T-cell (primary cell): ENCODE data around the gene CDV3. TPM values are rescaled to one million over a fixed set of nuclear protein-coding genes. Genes with fewer than 3 reads are reported as not detected.
A peak's percentile ranks its signal among the peaks of the same experiment; 100 is the strongest.

ENCODE experiments used
- ATAC-seq, 4 experiments: fragments of 200-7000 bp in 3 of 4; fragments of 150-1000 bp in 1 of 4; cut with Tn5 transposase; replicated peaks in 1 of 4; 1 replicate in 3 of 4; 2 replicates in 1 of 4; pipeline ENCODE4 v1.10.0; 2021; ENCODE audit warnings: moderate library complexity in 3 of 4, mild to moderate bottlenecking in 2 of 4, moderate number of reproducible peaks in 1 of 4
- CTCF ChIA-PET, 2 donors: fragments of 300-600 bp; sonication (Branson Sonifier 250); formaldehyde crosslinking; loops; one replicate each; lab custom pipeline; 2022; ENCODE audit warnings: antibody characterized with exemption in 2 of 2; lab: Charles Lee
- POLR2A ChIA-PET, 2 donors: fragments of 300-600 bp; sonication (Branson Sonifier 250); formaldehyde crosslinking; loops; one replicate each; lab custom pipeline; 2022; ENCODE audit warnings: antibody characterized with exemption in 2 of 2; lab: Charles Lee
- DNase-seq, 35 experiments: peaks; one replicate each; pipeline versions ENCODE4 v3.0.0 to v3.0.0-alpha.2; 2013 to 2023
- H3K27ac ChIP-seq: one replicate; pipeline ENCODE4 v1.5.1; 2013; ENCODE audit warnings: low read length
- H3K27me3 ChIP-seq, 2 experiments: replicated peaks in 1 of 2; 1 replicate in 1 of 2; 2 replicates in 1 of 2; pipeline versions ENCODE4 v1.6.1 to v1.7.0; 2013; ENCODE audit warnings: low read length in 1 of 2, mixed read lengths in 1 of 2; ENCODE audit not compliant: control insufficient read depth in 2 of 2, insufficient read depth in 2 of 2; ENCODE audit errors: extremely low read depth in 1 of 2
- H3K36me3 ChIP-seq, 2 donors: 1 replicate in 1 of 2; 2 replicates in 1 of 2; pipeline versions ENCODE4 v1.6.1 to v1.7.0; 2013; ENCODE audit warnings: low read length in 1 of 2; ENCODE audit not compliant: control insufficient read depth in 2 of 2, insufficient read depth in 1 of 2; ENCODE audit errors: extremely low read depth in 1 of 2
- H3K4me1 ChIP-seq, 2 experiments: 1 replicate in 1 of 2; 2 replicates in 1 of 2; pipeline versions ENCODE4 v1.6.1 to v1.7.0; 2013; ENCODE audit warnings: low read length in 2 of 2, mixed read lengths in 1 of 2; ENCODE audit not compliant: insufficient read depth in 2 of 2, control insufficient read depth in 1 of 2; ENCODE audit errors: extremely low read depth in 1 of 2
- H3K4me3 ChIP-seq, 2 donors: 1 replicate in 1 of 2; 2 replicates in 1 of 2; pipeline versions ENCODE4 v1.5.1 to v1.7.0; 2013; ENCODE audit warnings: mild to moderate bottlenecking in 2 of 2, low read length in 1 of 2, moderate library complexity in 1 of 2; ENCODE audit not compliant: control insufficient read depth in 1 of 2; ENCODE audit errors: extremely low read depth in 1 of 2
- H3K9me3 ChIP-seq: 2 replicates; pipeline ENCODE4 v1.7.0; 2013
- H3K27ac Mint-ChIP-seq, 2 donors: one replicate each; pipeline ENCODE4 v1.8.0; 2020 to 2021; ENCODE audit warnings: mild to moderate bottlenecking in 2 of 2, mixed read lengths in 2 of 2
- H3K27me3 Mint-ChIP-seq, 2 donors: one replicate each; pipeline ENCODE4 v1.8.0; 2021 to 2022; ENCODE audit warnings: mixed read lengths in 2 of 2
- H3K36me3 Mint-ChIP-seq: one replicate; pipeline ENCODE4 v1.8.0; 2021; ENCODE audit warnings: mixed read lengths
- H3K4me1 Mint-ChIP-seq, 3 donors: one replicate each; pipeline ENCODE4 v1.8.0; 2020 to 2022; ENCODE audit warnings: mixed read lengths in 3 of 3, mild to moderate bottlenecking in 1 of 3
- H3K4me3 Mint-ChIP-seq, 3 donors: one replicate each; pipeline ENCODE4 v1.8.0; 2020 to 2022; ENCODE audit warnings: mild to moderate bottlenecking in 3 of 3, mixed read lengths in 3 of 3, moderate library complexity in 3 of 3
- H3K9me3 Mint-ChIP-seq, 3 donors: one replicate each; pipeline ENCODE4 v1.8.0; 2020 to 2022; ENCODE audit warnings: mixed read lengths in 3 of 3
- WGBS: methylation state at CpG from one replicate; pipeline ENCODE4 v1.1.5; 2013; ENCODE audit warnings: missing lambda C conversion rate; ENCODE audit not compliant: insufficient coverage; 5-methylcytosine and 5-hydroxymethylcytosine counted together
- total RNA-seq, 35 experiments: library from RNA in 6 of 35; stranded (reverse) in 6 of 35; fragments of 120-200 nt in 1 of 35; gene quantifications; one replicate each; pipeline versions ENCODE4 v1.2.1 to v1.2.4 and lab custom pipeline; 2013 to 2026

CDV3 gene
- total RNA-seq, 5 donors from 2014 or later (not counting 1 experiment from before 2014, with no cell fraction given) = 179 to 204 (median 192) TPM

DNA sequence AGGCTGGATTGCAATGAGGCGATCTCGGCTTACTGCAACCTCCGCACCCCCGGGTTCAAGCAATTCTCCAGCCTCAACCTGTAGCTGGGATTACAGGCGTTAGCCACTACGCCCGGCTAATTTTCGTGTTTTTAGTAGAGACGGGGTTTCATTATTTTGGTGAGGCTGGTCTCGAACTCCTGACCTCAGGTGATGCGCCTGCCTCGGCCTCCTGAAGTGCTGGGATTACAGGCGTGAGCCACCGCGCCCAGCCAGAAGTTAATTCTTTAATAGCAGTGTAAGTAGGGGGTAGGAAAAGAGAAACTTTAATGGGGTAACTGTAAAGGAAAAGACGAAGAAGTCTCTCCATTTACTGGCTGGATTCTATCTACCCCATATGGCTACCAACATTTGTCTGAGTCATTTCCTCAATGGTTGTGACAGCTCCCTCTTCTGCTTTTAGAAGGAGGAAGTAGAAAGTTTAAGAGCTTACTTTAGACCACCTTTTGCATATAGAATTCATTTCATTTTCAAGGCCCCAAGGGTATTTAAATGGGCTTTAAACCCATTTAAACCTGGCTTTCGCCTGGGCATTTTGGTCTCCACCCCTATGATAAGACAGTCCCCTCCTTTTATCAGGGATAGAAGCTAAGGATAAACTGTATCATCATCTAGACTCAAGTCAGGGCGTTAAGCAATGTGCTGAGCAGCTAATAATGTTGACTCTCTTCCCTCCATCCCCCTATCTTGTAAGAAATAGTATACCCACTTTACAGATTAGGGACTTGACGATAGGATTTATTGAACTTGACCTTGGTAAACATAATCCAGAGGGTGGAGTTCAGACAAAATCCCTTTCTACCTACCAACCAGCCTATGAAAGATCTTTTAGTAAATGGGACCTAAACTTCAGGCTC lies 1.1 kb upstream of the CDV3 start:
- ATAC-seq (no peak), DNase-seq (peak in 5 of 35 experiments; percentile 4 to 56 (median 20))
- H3K27ac ChIP-seq = peak overlapping the region; percentile 90
- H3K27me3 Mint-ChIP-seq = no peaks in the 10 kb centered on the region
- H3K4me3 Mint-ChIP-seq = peak overlapping the region; percentile 83 to 93 (median 85)
- POLR2A ChIA-PET = interaction anchor here (0.6 to 1.4 kb wide), 6 partner anchors 58 to 913 kb away, joined by 3 to 6 read pairs (median 4); partner anchors contain the start of genes ANAPC13 (in 1 of the 2) and CEP63 (in 1 of the 2)
- H3K9me3 Mint-ChIP-seq = no peaks in the 10 kb centered on the region
- H3K36me3 ChIP-seq = peaks cover 0 to 13% of the 10 kb centered on the region in 2 donors
- H3K9me3 ChIP-seq = no peaks in the 10 kb centered on the region
- WGBS = 93% methylated on average over 8 of the region's 19 CpGs
- H3K4me1 ChIP-seq = peaks cover 28% of the 10 kb centered on the region in 2 experiments
- H3K4me3 ChIP-seq = peak overlapping the region; percentile 25 to 38
- H3K27me3 ChIP-seq = no peaks in the 10 kb centered on the region
- peaks cover 24% of the 10 kb centered on the region for H3K36me3 Mint-ChIP-seq
- CTCF ChIA-PET = interaction anchor here (0.7 to 2.5 kb wide), 9 partner anchors 65 to 846 kb away, joined by 3 to 20 read pairs (median 4); partner anchors contain the start of gene TOPBP1 (in 1 of the 2)
- H3K4me1 Mint-ChIP-seq = peaks cover 43 to 52% (median 47%) of the 10 kb centered on the region in 3 donors
- H3K27ac Mint-ChIP-seq = peak overlapping the region; percentile 99 to 100

DNA sequence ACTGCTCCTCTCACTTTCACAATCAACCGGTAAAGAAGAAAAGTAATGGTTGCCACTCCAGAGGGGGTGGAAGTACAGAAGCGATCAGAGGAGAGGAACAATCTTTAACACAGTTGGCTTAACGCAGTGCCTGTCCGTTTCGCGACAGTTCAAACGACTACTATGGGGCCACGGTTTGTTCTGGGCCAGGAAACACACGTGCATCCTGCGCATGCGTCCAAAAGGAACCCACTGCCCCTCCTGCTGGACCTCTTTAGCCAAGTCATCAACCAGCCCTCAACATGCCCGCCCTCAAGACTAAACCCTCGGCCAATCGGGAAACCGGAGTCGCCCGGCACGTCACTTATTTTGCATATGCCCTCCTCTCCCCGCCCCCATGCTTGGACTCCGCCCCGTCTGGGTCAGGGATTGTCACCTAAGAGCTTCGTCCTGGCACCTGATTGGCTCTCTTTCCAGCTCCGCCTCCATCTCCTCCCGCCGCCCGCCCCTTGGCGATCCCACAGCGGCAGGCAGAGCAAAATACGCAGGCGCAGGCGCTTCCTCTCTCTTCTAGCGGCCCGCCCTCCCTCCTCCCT lies 345 bp upstream of the CDV3 start:
- no peaks in the 10 kb centered on the region for H3K9me3 Mint-ChIP-seq
- H3K4me3 ChIP-seq = peak overlapping the region; percentile 25 to 49
- peak; percentile 78 to 86 (median 83) for ATAC-seq
- ChIA-PET POLR2A (interaction anchor here (0.6 to 1.4 kb wide), 8 partner anchors 19 to 913 kb away, joined by 3 to 6 read pairs (median 4); partner anchors contain the start of genes ANAPC13 (in 1 of the 2), CEP63 (in 1 of the 2) and TOPBP1 (in 1 of the 2)), CTCF (interaction anchor here (0.7 to 2.5 kb wide), 7 partner anchors 67 to 892 kb away, joined by 3 to 20 read pairs (median 4); partner anchors contain the start of genes NPHP3 (in 1 of the 2) and TOPBP1 (in 1 of the 2))
- H3K9me3 ChIP-seq = no peaks in the 10 kb centered on the region
- H3K27ac Mint-ChIP-seq = peak overlapping the region; percentile 99 to 100
- H3K36me3 ChIP-seq = peaks cover 0 to 19% of the 10 kb centered on the region in 2 donors
- peaks cover 50 to 59% (median 54%) of the 10 kb centered on the region in 3 donors for H3K4me1 Mint-ChIP-seq
- H3K27me3 ChIP-seq = no peaks in the 10 kb centered on the region
- peak overlapping the region; percentile 90 for H3K27ac ChIP-seq
- peaks cover 32% of the 10 kb centered on the region for H3K36me3 Mint-ChIP-seq
- H3K4me1 ChIP-seq = peaks cover 30 to 35% of the 10 kb centered on the region in 2 experiments
- H3K4me3 Mint-ChIP-seq = peak overlapping the region; percentile 83 to 93 (median 85)
- DNase-seq = peak; percentile 99 to 100 (median 100)
- WGBS = 0% methylated on average over 30 of the region's 33 CpGs
- H3K27me3 Mint-ChIP-seq = no peaks in the 10 kb centered on the region

DNA sequence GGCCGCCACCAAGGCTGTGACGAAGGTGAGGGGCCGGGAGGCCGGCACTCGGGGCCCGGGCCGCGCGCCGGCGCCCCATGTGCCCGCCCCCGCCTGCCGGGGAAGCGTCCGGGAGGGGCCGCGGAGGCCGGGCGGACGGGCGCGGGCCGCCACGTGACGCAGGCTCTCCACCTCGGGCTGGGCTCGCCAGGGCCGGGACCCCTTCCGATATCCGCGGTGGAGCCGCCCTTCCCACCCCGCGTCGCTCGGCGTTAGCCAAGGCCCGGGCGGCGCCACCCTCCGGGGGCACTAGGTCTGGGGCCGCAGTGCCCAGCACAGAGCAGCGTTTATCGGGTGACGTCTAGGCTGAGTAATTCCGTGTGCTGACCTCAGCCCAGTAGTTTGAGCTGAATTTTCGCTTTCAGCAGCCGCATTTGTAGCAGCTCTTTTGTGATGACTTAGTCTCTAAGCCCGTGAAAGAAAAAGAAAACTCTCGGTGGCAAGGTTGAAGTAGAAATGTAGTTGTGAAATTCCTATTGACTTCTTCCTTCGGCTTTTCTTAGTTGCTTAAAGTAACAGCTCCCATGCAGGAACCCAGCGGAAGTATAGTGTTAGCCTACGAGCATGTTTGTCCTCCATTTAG lies 885 bp downstream of the CDV3 start:
- Histone ChIP-seq H3K27ac (peak overlapping the region; percentile 88), H3K4me3 (peak overlapping the region; percentile 85 to 89), H3K9me3 (no peaks in the 10 kb centered on the region), H3K36me3 (peaks cover 0 to 32% of the 10 kb centered on the region in 2 donors), H3K4me1 (peaks cover 40% of the 10 kb centered on the region in 2 experiments), H3K27me3 (no peaks in the 10 kb centered on the region)
- no peaks in the 10 kb centered on the region for H3K9me3 Mint-ChIP-seq
- ChIA-PET POLR2A (interaction anchor here in 1 of 2 donors (0.5 to 1.7 kb wide), 4 partner anchors 8 to 88 kb away, joined by 3 to 5 read pairs (median 4); partner anchors contain the start of gene TOPBP1), CTCF (interaction anchor here (0.8 to 0.9 kb wide), 3 partner anchors 84 to 848 kb away, joined by 3 read pairs; no protein-coding TSS in a partner anchor)
- H3K36me3 Mint-ChIP-seq = peaks cover 37% of the 10 kb centered on the region
- ATAC-seq (peak; percentile 5 to 26 (median 16)), DNase-seq (peak; percentile 15 to 77 (median 46))
- WGBS = under 1% methylated on average over 51 of the region's 54 CpGs
- H3K27me3 Mint-ChIP-seq = no peaks in the 10 kb centered on the region
- peak overlapping the region; percentile 90 to 91 for H3K27ac Mint-ChIP-seq
- H3K4me1 Mint-ChIP-seq = peaks cover 62 to 71% (median 66%) of the 10 kb centered on the region in 3 donors
- H3K4me3 Mint-ChIP-seq = peak overlapping the region; percentile 91 to 93 (median 92)

DNA sequence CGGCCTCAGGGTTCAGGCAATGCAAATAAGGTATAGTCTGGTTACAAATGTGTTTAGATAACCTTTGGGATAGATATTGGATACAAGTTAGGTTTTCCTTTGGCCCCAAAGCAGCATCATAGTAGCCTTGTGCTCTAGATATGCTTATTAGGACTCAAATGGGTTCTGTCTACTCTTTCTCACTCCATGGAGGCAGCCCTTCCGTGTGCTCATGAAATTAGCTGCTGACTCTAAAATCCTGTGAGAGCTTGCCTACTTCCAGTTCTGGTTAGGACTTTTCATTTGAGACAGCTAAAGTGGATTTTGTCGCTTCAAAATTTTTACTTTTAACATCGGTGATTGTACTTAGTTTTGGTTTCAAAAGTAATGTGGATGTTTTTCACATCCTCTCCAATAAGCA lies 1.6 kb downstream of the CDV3 start:
- H3K27me3 Mint-ChIP-seq = no peaks in the 10 kb centered on the region
- ATAC-seq (no peak), DNase-seq (no peak)
- ChIA-PET POLR2A (interaction anchor here in 1 of 2 donors (0.8 to 1.7 kb wide), 2 partner anchors 86 to 87 kb away, joined by 4 to 5 read pairs; partner anchors contain the start of gene TOPBP1), CTCF (interaction anchor here (0.8 to 0.9 kb wide), 2 partner anchors 84 to 87 kb away, joined by 3 read pairs; no protein-coding TSS in a partner anchor)
- no peaks in the 10 kb centered on the region for H3K9me3 ChIP-seq
- peaks cover 0 to 36% of the 10 kb centered on the region in 2 donors for H3K36me3 ChIP-seq
- no peaks in the 10 kb centered on the region for H3K9me3 Mint-ChIP-seq
- H3K27me3 ChIP-seq = no peaks in the 10 kb centered on the region
- peak overlapping the region; percentile 85 to 89 for H3K4me3 ChIP-seq
- H3K27ac Mint-ChIP-seq = peak overlapping the region; percentile 90 to 91
- 0% methylated on average over 1 of the region's 4 CpGs for WGBS
- H3K27ac ChIP-seq = peak overlapping the region; percentile 88
- peaks cover 40 to 44% of the 10 kb centered on the region in 2 experiments for H3K4me1 ChIP-seq
- H3K4me3 Mint-ChIP-seq = peak overlapping the region; percentile 91 to 93 (median 92)
- peaks cover 65 to 74% (median 69%) of the 10 kb centered on the region in 3 donors for H3K4me1 Mint-ChIP-seq
- peaks cover 39% of the 10 kb centered on the region for H3K36me3 Mint-ChIP-seq

DNA sequence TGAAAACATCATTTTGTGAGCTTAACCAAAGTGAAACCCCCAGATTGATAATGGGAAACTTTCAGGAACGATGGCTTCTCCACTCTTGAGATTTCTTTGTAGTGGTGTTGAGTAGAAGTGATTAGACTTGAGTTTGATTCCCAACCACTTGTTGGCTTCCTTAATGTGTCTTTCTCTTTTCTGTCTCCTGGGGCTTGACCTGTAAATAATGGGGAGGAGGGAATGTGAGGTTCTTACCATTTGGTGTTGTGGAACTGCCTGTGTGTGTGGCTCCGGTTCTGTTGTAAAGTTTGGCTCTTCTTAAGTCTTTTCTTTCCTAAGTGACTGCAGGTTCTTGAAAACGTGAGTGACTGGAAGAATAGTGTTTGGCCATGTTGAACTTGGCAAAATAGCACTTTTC lies 2.7 kb downstream of the CDV3 start:
- CTCF ChIA-PET = interaction anchor here (0.6 to 1.1 kb wide), 4 partner anchors 86 to 685 kb away, joined by 3 to 5 read pairs (median 4); no protein-coding TSS in a partner anchor
- peak overlapping the region; percentile 91 to 93 (median 92) for H3K4me3 Mint-ChIP-seq
- 43% methylated on average over 1 of the region's 3 CpGs for WGBS
- DNase-seq = no peak
- Histone ChIP-seq H3K27ac (peak overlapping the region; percentile 5), H3K27me3 (no peaks in the 10 kb centered on the region), H3K9me3 (no peaks in the 10 kb centered on the region), H3K4me3 (peak overlapping the region in 1 of 2 donors; percentile 11), H3K4me1 (peaks cover 40 to 54% of the 10 kb centered on the region in 2 experiments), H3K36me3 (peaks cover 4 to 40% of the 10 kb centered on the region in 2 donors)
- peak overlapping the region; percentile 62 to 79 for H3K27ac Mint-ChIP-seq
- no peaks in the 10 kb centered on the region for H3K27me3 Mint-ChIP-seq
- POLR2A ChIA-PET = interaction anchor here in 1 of 2 donors (0.5 kb wide), 1 partner anchor 916 kb away, joined by 3 read pairs; no protein-coding TSS in a partner anchor
- H3K4me1 Mint-ChIP-seq = peaks cover 71 to 76% (median 74%) of the 10 kb centered on the region in 3 donors
- peaks cover 41% of the 10 kb centered on the region for H3K36me3 Mint-ChIP-seq
- H3K9me3 Mint-ChIP-seq = no peaks in the 10 kb centered on the region
- no peak for ATAC-seq
